Effector memory CD8-positive, alpha-beta T cell (primary cell): ENCODE results near the gene HSD17B11.
"Not testable (repeated sequence)": the region's sequence is repeated elsewhere in the genome, so short reads cannot be mapped to it uniquely, and the experiment has no call there.

Experiments
- ATAC-seq: fragments of 150-1000 bp; cut with Tn5 transposase; replicated peaks from 2 replicates; pipeline ENCODE4 v1.10.0; 2021; ENCODE audit warnings: mild to moderate bottlenecking, moderate library complexity
- DNase-seq, 3 experiments: peaks; one replicate each; pipeline ENCODE4 v3.0.0; 2021
- H3K27ac Mint-ChIP-seq, 2 donors: one replicate each; pipeline ENCODE4 v1.8.0; 2022; ENCODE audit warnings: mild to moderate bottlenecking in 2 of 2, mixed read lengths in 2 of 2, moderate library complexity in 2 of 2
- H3K27me3 Mint-ChIP-seq, 2 donors: one replicate each; pipeline ENCODE4 v1.8.0; 2022; ENCODE audit warnings: mixed read lengths in 2 of 2
- H3K36me3 Mint-ChIP-seq: one replicate; pipeline ENCODE4 v1.8.0; 2022; ENCODE audit warnings: mild to moderate bottlenecking, moderate library complexity, mixed read lengths; ENCODE audit not compliant: insufficient read depth
- H3K4me1 Mint-ChIP-seq, 2 donors: one replicate each; pipeline ENCODE4 v1.8.0; 2022; ENCODE audit warnings: low read depth in 2 of 2, mixed read lengths in 2 of 2
- H3K4me3 Mint-ChIP-seq, 2 donors: one replicate each; pipeline ENCODE4 v1.8.0; 2022; ENCODE audit warnings: mild to moderate bottlenecking in 2 of 2, mixed read lengths in 2 of 2, moderate library complexity in 2 of 2
- H3K9me3 Mint-ChIP-seq, 2 donors: one replicate each; pipeline ENCODE4 v1.8.0; 2022; ENCODE audit warnings: mixed read lengths in 2 of 2

The HSD17B11 gene

DNA sequence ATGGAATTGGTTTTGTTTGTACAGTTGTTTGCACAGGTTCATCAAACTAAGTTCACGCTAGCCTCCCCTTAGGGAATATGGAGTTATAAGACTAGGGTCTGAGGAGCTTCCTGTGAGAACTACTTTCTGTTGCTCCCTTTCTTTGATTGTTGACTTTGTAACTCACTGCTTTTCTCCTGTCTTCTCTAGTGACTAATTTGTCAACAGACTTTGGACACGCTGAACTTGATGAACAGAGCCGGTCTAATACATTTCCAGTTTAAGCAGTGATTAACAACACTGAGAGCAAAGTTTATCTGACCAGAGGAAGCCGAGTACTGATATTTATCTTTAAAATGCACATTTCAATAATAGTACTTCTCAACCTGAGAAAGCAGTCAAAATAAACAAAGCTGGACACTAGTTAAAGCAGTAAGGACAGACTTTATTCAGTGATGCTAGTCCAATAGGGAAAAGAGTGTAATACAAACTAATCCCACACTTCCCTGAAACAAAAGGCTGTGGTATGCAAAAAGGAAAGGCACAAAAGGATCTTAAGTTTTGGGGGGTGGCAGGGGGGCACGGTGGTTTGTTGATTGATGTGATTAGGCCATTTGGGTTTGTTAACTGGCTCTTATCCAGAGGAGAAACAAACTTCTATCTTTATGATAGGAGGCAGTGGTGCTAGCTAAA lies 28.7 kb upstream of the HSD17B11 start:
- Mint-ChIP-seq H3K27me3 (no peaks in the 10 kb centered on the region), H3K4me3 (no peak overlapping the region), H3K4me1 (peaks cover 12 to 14% of the 10 kb centered on the region in 2 donors), H3K36me3 (peaks cover 14% of the 10 kb centered on the region), H3K9me3 (no peaks in the 10 kb centered on the region), H3K27ac (no peak overlapping the region)
- ATAC-seq (no peak), DNase-seq (no peak)

DNA sequence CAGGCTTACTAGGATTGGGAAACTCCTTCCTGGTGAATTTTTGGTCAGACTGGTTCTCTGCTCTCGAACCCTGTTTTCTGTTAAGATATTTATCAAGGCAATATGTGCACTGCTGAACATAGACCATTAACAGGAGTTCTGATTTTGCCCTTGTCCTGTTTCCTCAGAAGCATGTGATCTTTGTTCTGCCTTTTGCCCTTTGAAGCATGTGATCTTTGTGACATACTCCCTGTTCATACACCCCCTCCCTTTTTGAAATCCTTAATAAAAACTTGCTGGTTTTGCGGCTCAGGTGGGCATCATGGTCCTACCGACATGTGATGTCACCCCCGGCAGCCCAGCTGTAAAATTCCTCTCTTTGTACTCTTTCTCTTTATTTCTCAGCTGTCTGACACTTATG lies 27.4 kb upstream of the HSD17B11 start:
- not testable (repeated sequence) for ATAC-seq, H3K27me3 Mint-ChIP-seq, H3K4me1 Mint-ChIP-seq, H3K9me3 Mint-ChIP-seq, H3K27ac Mint-ChIP-seq, DNase-seq, H3K4me3 Mint-ChIP-seq
- H3K36me3 Mint-ChIP-seq, result peaks cover 14% of the 10 kb centered on the region

DNA sequence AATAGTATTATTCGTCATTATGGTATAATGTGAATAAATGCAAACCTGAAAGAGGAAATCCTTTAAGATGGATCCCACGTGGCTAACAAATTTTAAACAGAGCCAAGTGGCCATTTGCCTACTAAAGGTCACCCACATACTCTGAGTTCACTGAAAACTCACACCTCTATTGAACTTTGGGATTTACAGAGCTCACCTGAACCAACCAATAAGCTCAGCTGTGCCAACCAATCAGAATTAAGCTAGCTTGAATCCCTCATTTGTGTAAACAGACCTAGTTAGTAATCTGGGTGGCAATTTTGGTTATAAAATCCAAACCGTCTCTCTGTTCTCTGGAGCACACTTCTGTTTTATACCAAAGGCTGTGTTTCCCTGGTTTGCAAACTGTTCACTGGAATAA lies 26.0 kb upstream of the HSD17B11 start:
- H3K36me3 Mint-ChIP-seq, result peaks cover 4% of the 10 kb centered on the region
- no peak overlapping the region for H3K27ac Mint-ChIP-seq
- no peak overlapping the region for H3K4me3 Mint-ChIP-seq
- H3K27me3 Mint-ChIP-seq, result peaks cover 0 to 10% of the 10 kb centered on the region in 2 donors
- peaks cover 0 to 3% of the 10 kb centered on the region in 2 donors for H3K4me1 Mint-ChIP-seq
- no peaks in the 10 kb centered on the region for H3K9me3 Mint-ChIP-seq
- DNase-seq, result no peak
- no peak for ATAC-seq

DNA sequence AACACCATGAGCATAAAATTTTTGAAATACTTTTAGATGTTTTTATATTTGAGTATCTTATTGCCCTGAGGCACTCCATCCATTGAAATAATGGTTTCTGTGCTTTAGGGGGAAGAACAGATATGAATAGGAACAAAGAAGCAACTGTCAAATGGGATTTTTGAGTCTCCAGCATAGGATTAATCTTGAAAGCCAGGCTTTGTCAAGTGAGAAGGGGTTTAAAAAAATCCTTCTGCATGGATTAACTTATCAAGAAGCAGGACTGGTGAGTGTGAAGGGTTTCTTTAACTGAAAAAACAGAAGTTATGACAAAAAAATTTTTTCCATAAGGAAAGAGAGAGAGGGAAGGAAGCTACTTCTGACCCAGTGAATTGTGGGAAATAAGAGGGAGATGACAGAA lies 23.8 kb upstream of the HSD17B11 start:
- H3K36me3 Mint-ChIP-seq, result no peaks in the 10 kb centered on the region
- peaks cover 11 to 19% of the 10 kb centered on the region in 2 donors for H3K27me3 Mint-ChIP-seq
- no peaks in the 10 kb centered on the region for H3K4me1 Mint-ChIP-seq
- no peaks in the 10 kb centered on the region for H3K9me3 Mint-ChIP-seq
- no peak overlapping the region for H3K27ac Mint-ChIP-seq
- H3K4me3 Mint-ChIP-seq, result no peak overlapping the region
- ATAC-seq (no peak), DNase-seq (no peak)

DNA sequence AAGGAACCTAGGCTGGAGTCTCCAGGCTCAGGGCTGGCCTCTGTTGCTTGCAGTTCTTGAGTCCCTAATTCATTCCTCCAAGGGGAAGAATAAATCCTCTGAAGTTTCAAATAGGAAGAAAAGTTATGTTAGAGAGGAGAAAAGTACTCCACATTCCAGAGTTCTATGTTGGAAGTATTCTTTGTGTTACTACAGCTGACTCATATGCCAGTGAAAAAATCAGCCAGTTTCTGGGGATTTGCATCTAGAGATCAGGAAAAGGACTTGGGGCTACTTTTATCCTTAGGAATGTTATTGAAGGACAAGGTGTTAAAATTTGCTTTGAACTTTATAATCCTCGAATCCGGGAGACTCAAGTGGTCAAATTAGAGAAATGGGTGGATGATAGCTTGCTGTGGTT lies 19.7 kb upstream of the HSD17B11 start:
- no peak overlapping the region for H3K4me3 Mint-ChIP-seq
- peaks cover 27 to 37% of the 10 kb centered on the region in 2 donors for H3K27me3 Mint-ChIP-seq
- no peaks in the 10 kb centered on the region for H3K9me3 Mint-ChIP-seq
- DNase-seq (no peak), ATAC-seq (no peak)
- H3K36me3 Mint-ChIP-seq, result no peaks in the 10 kb centered on the region
- peaks cover 5 to 8% of the 10 kb centered on the region in 2 donors for H3K4me1 Mint-ChIP-seq
- no peak overlapping the region for H3K27ac Mint-ChIP-seq

DNA sequence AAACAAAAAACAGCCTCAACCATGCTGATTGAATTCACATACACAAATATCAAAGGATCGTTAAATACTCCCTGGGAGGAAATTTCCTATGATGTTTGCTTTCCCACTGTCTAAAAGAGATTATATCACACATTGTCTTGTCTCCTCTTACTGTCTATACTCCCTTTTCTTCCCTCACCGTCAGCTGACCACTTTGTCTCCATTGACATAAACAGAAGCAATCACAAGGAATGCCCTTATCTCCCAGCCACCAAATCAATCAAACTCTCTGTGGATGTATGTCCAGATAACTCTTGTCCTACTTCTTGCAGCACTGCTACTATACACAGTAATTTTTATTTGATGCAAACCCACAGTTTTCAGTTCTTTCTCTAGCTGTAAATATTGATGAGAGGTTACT lies 19.2 kb upstream of the HSD17B11 start:
- Mint-ChIP-seq H3K4me1 (peaks cover 5 to 8% of the 10 kb centered on the region in 2 donors), H3K36me3 (no peaks in the 10 kb centered on the region), H3K27me3 (peaks cover 27 to 37% of the 10 kb centered on the region in 2 donors), H3K4me3 (no peak overlapping the region), H3K27ac (no peak overlapping the region), H3K9me3 (no peaks in the 10 kb centered on the region)
- ATAC-seq (no peak), DNase-seq (no peak)

DNA sequence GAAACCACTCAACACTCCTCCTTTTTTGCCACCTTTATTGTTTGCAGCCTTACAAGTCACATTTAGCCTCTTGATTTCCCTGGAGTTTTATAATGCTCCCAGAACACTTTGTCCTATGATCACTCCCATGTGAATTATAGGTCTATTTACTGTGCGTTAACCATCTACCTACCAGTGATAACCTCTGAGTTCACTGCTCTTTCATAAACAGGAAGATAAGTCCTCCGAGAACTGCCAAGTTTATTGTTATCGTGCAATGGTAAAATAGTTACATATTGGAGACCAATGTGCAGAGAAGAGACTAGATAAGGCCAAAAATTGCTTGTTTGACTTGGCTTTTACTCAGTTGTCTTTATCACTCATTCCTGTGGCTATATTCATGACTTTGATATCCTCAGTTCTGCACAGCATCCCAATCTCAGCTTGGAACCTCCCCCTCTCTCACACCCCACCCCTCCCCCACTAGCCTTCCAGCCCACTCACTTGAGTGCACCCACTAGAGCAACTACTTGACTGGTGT lies 18.5 kb upstream of the HSD17B11 start:
- DNase-seq, result no peak
- no peaks in the 10 kb centered on the region for H3K36me3 Mint-ChIP-seq
- H3K4me1 Mint-ChIP-seq, result peaks cover 5 to 8% of the 10 kb centered on the region in 2 donors
- ATAC-seq, result no peak
- no peaks in the 10 kb centered on the region for H3K9me3 Mint-ChIP-seq
- H3K27ac Mint-ChIP-seq, result no peak overlapping the region
- H3K27me3 Mint-ChIP-seq, result peaks cover 27 to 37% of the 10 kb centered on the region in 2 donors
- H3K4me3 Mint-ChIP-seq, result no peak overlapping the region

DNA sequence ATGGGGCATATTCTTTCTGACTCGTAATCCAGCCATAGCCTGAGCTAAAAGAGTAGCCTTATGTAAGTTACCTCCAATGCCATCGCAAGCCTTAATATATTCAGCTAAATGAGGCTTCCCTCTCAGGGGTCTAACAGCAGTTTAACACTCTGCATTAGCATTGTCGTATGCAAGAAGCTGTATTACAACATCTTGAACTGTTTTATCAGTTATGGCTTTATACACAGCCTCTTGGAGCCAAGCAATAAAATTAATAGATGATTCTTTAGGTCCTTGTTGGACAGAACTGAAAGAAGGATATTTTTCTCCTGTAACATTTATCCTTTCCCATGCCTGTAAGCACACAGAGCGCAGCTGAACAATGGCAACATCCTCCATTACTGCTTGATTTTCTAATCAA lies 15.9 kb upstream of the HSD17B11 start:
- H3K4me1 Mint-ChIP-seq, H3K27ac Mint-ChIP-seq, DNase-seq, H3K36me3 Mint-ChIP-seq, H3K9me3 Mint-ChIP-seq, ATAC-seq: not testable (repeated sequence)
- peaks cover 27% of the 10 kb centered on the region in 2 donors for H3K27me3 Mint-ChIP-seq
- peak overlapping the region; percentile 20 to 24 for H3K4me3 Mint-ChIP-seq

DNA sequence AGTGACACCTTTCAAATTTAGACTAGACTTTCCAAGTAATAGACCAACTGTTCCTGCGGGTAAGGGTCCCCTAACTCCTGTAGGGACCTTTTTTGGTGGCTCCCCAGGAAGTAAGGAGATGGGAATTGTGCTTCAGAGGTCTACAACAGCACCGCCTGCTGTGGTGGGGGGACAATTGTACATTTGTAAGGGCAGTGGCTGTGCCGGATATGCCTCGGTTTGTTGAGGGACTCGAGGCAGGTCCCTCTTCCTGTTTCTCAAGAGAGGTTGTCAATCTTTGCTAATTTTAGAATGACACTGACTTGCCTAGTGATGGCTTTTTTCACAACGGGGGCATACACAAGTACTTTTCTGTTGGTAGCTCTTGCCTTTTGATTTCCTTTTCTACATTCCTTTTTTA lies 15.5 kb upstream of the HSD17B11 start:
- H3K9me3 Mint-ChIP-seq, result no peaks in the 10 kb centered on the region
- peaks cover 27% of the 10 kb centered on the region in 2 donors for H3K27me3 Mint-ChIP-seq
- H3K36me3 Mint-ChIP-seq, result no peaks in the 10 kb centered on the region
- peaks cover 5 to 8% of the 10 kb centered on the region in 2 donors for H3K4me1 Mint-ChIP-seq
- ATAC-seq (peak; percentile 43), DNase-seq (no peak)
- peak overlapping the region in 1 of 2 donors; percentile 35 for H3K27ac Mint-ChIP-seq
- H3K4me3 Mint-ChIP-seq, result peak overlapping the region; percentile 20 to 24

DNA sequence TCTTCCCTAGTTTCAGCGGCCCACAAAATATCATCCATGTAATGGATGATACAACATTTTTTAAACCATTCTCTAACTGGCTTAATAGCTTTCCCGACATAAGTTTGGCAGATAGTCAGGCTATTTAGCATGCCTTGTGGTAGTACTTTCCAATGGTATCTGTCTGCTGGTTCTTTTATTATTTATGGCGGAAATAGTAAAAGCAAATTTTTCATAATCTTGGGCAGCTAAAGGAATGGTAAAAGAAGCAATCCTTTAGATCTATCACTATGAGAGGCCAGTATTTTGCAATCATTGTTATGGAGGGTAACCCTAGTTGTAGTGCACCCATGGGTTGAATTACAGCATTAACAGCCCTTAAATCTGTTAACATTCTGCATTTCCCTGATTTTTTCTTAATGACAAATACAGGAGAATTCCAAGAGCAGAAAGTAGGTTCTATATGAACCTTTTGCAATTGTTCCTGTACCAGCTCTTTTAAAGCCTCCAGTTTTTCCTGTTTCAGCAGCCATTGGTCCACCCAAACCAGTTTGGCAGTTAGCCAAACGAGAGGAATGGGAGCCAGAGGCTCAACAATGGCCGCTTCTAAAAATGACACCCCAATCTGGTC lies 14.3 kb upstream of the HSD17B11 start:
- ATAC-seq, result no peak
- H3K4me3 Mint-ChIP-seq, result no peak overlapping the region
- H3K27ac Mint-ChIP-seq, result no peak overlapping the region
- H3K36me3 Mint-ChIP-seq, result no peaks in the 10 kb centered on the region
- H3K9me3 Mint-ChIP-seq, result no peaks in the 10 kb centered on the region
- DNase-seq, result no peak
- peaks cover 5 to 8% of the 10 kb centered on the region in 2 donors for H3K4me1 Mint-ChIP-seq
- peaks cover 21 to 23% of the 10 kb centered on the region in 2 donors for H3K27me3 Mint-ChIP-seq

DNA sequence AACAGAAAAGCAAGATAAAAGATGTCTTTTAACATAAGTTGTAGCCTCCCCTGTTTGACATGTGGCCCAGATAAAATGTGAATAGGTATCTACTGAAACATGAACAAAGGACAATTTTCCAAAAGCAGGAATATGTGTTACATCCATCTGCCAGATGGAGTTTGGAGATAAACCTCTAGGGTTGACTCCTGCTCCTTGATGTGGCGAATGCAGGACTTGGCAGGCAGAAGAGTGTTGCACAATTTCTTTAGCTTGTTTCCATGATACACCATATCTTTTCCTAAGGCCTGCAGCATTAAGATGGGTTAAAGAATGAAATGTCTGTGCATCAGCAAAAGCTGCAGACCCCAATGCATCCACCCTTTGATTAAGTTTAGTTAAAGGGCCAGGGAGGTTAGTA lies 12.7 kb upstream of the HSD17B11 start:
- H3K9me3 Mint-ChIP-seq, H3K27ac Mint-ChIP-seq, H3K4me3 Mint-ChIP-seq, H3K4me1 Mint-ChIP-seq, H3K36me3 Mint-ChIP-seq, ATAC-seq, H3K27me3 Mint-ChIP-seq, DNase-seq: not testable (repeated sequence)

DNA sequence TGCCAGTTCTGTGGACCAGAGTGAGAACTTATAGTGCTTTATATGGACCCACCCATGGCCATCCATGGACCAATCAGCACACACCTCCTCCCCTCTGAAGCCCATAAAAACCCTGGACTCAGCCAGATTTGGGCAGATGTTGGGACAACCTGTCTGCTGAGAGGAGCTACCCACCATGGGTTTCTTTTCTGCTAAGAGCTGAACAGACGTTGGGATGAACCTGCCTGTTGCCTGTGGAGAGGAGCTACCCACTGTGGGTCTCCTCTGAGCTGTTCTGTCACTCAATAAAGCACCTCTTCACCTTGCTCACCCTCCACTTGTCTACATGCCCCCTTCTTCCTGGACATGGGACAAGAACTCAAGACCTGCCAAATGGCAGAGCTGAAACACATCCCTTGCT lies 9.0 kb upstream of the HSD17B11 start:
- H3K27me3 Mint-ChIP-seq, result no peaks in the 10 kb centered on the region
- no peak overlapping the region for H3K4me3 Mint-ChIP-seq
- H3K9me3 Mint-ChIP-seq, result no peaks in the 10 kb centered on the region
- no peak for ATAC-seq
- H3K36me3 Mint-ChIP-seq, result no peaks in the 10 kb centered on the region
- H3K4me1 Mint-ChIP-seq, result no peaks in the 10 kb centered on the region
- no peak overlapping the region for H3K27ac Mint-ChIP-seq
- DNase-seq, result no peak

DNA sequence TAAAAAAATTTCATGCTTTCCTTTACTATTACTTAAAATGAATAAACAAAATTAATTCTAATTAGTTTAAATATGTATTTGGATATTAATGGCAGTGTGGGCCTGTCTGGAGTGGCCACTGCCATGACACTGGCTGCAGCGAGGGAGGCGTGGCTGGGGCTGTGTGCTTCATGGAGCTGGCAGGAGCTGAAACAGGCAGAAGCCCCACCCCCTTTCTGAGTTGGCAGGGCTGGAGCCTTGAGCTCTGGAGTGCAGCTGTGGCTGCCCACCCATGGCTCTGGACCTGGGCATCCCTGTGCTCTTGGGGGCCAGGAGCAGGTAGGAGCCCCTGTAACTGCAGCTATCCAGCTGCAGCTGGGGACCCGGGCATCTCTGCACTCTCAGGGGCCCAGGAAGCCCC lies 8.2 kb upstream of the HSD17B11 start:
- DNase-seq (no peak), ATAC-seq (no peak)
- no peaks in the 10 kb centered on the region for H3K27me3 Mint-ChIP-seq
- no peaks in the 10 kb centered on the region for H3K36me3 Mint-ChIP-seq
- no peak overlapping the region for H3K4me3 Mint-ChIP-seq
- no peak overlapping the region for H3K27ac Mint-ChIP-seq
- no peaks in the 10 kb centered on the region for H3K9me3 Mint-ChIP-seq
- H3K4me1 Mint-ChIP-seq, result no peaks in the 10 kb centered on the region

DNA sequence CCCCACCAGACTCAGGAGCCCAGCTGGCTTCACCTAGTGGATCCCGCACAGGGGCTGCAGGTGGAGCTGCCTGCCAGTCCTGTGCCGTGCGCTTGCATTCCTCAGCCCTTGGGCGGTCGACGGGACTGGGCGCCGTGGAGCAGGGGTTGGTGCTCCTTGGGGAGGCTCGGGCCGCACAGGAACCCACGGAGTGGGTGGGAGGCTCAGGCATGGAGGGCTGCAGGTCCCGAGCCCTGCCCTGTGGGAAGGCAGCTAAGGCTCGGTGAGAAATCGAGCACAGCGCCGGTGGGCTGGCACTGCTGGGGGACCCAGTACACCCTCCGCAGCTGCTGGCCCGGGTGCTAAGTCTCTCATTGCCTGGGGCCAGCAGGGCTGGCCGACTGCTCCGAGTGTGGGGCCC lies 4.9 kb upstream of the HSD17B11 start:
- not testable (repeated sequence) for H3K4me1 Mint-ChIP-seq, H3K36me3 Mint-ChIP-seq, H3K4me3 Mint-ChIP-seq, DNase-seq, H3K27me3 Mint-ChIP-seq, H3K27ac Mint-ChIP-seq, ATAC-seq, H3K9me3 Mint-ChIP-seq
